OCI-LY7 (cell line): ENCODE measurements around the gene DSCAM.

Source experiments
- CTCF ChIP-seq: fragments of 200-600 bp; sonication (generic); conservative IDR thresholded peaks from 2 replicates; pipeline ENCODE4 v1.5.1; 2014; ENCODE audit warnings: mild to moderate bottlenecking, antibody characterized with exemption, low read length, moderate library complexity, mixed read lengths
- EZH2phosphoT487 ChIP-seq: fragments of 200-600 bp; sonication (generic); IDR thresholded peaks from 2 replicates; pipeline ENCODE4 v1.6.1; 2018; ENCODE audit warnings: low read depth, borderline replicate concordance, mild to moderate bottlenecking, mixed run types, antibody characterized with exemption, low read length, moderate library complexity, mixed read lengths

- TF ChIP-seq CTCF (no peak), EZH2phosphoT487 (no peak)
These were observed 803.1 kb downstream of the DSCAM start for GRCh38 chr21:40043866-40044265.
